Breast epithelium (tissue), 3 donors: Measurements from ENCODE around the gene CD244.
"Not testable (repeated sequence)": the region's sequence is repeated elsewhere in the genome, so short reads cannot be mapped to it uniquely, and the experiment has no call there.

Experiments used
- CTCF ChIP-seq, 3 donors: fragments of 450-650 bp; IDR thresholded peaks; one replicate each; pipeline ENCODE4 v1.5.1; 2016 to 2017; ENCODE audit warnings: antibody characterized with exemption in 3 of 3, mild to moderate bottlenecking in 3 of 3, moderate library complexity in 3 of 3
- POLR2AphosphoS5 ChIP-seq, 3 donors: sonication (generic); formaldehyde crosslinking; IDR thresholded peaks; one replicate each; pipeline ENCODE4 v1.6.1; 2017; ENCODE audit warnings: antibody characterized with exemption in 3 of 3

- TF ChIP-seq CTCF, POLR2AphosphoS5 (IDR thresholded peaks at IDR 0.05): not testable (repeated sequence)
Measured at GRCh38 chr1:160881264-160881663, 18.6 kb upstream of the CD244 start.
